HepG2 (cell line): Measurements from ENCODE around the gene RNPEPL1. TPM values are rescaled to one million over a fixed set of nuclear protein-coding genes. Genes with fewer than 3 reads are reported as not detected.

Source experiments
- AGO1 ChIP-seq: fragments of 200-400 bp; formaldehyde crosslinking; IDR thresholded peaks from 2 replicates; pipeline ENCODE4 v1.6.1; 2017; ENCODE audit warnings: mild to moderate bottlenecking, low read depth, low read length, moderate library complexity; ENCODE audit not compliant: poor library complexity, severe bottlenecking
- ARNT ChIP-seq: fragments of 450-650 bp; IDR thresholded peaks from 2 replicates; pipeline ENCODE4 v1.6.1; 2017
- CCAR2 ChIP-seq: fragments of 200-400 bp; formaldehyde crosslinking; optimal IDR thresholded peaks from 2 replicates; pipeline ENCODE3; 2018; ENCODE audit warnings: low read depth, mild to moderate bottlenecking, low read length, moderate library complexity
- MTF2 ChIP-seq: sonication (generic); formaldehyde crosslinking; IDR thresholded peaks from 2 replicates; pipeline ENCODE4 v1.5.0; 2020; ENCODE audit warnings: missing genetic modification reagents, borderline replicate concordance
- PAWR ChIP-seq: sonication (generic); formaldehyde crosslinking; IDR thresholded peaks from 2 replicates; pipeline ENCODE4 v1.4.0; 2020; ENCODE audit warnings: missing genetic modification reagents, mild to moderate bottlenecking, borderline replicate concordance
- POGZ ChIP-seq: sonication (generic); formaldehyde crosslinking; IDR thresholded peaks from 2 replicates; pipeline ENCODE4 v1.4.0; 2020; ENCODE audit warnings: mild to moderate bottlenecking, missing genetic modification reagents
- RAD51 ChIP-seq: fragments of 450-650 bp; IDR thresholded peaks from 2 replicates; pipeline ENCODE4 v1.6.1; 2016; ENCODE audit warnings: borderline replicate concordance
- REXO4 ChIP-seq: sonication (generic); formaldehyde crosslinking; IDR thresholded peaks from 2 replicates; pipeline ENCODE4 v1.8.0; 2022; ENCODE audit warnings: missing genetic modification reagents, mild to moderate bottlenecking, borderline replicate concordance
- RFXANK ChIP-seq: IDR thresholded peaks from 2 replicates; pipeline ENCODE4 v1.6.1; 2016
- SP1 ChIP-seq, 2 experiments: fragments of 450-650 bp in 1 of 2; sonication (generic) in 1 of 2; formaldehyde crosslinking in 1 of 2; IDR thresholded peaks; 2 replicates each; pipeline versions ENCODE4 v1.4.0 to v1.6.1; 2016 to 2020; ENCODE audit warnings: missing genetic modification reagents in 1 of 2
- YY1 ChIP-seq: IDR thresholded peaks from 2 replicates; pipeline ENCODE4 v1.6.1; 2011; ENCODE audit warnings: low read length, low read depth, moderate library complexity, mild to moderate bottlenecking; ENCODE audit not compliant: insufficient read depth, insufficient replicate concordance
- ZBTB21 ChIP-seq: sonication (generic); formaldehyde crosslinking; IDR thresholded peaks from 2 replicates; pipeline ENCODE4 v1.4.0; 2020; ENCODE audit warnings: missing genetic modification reagents
- ZFP90 ChIP-seq: sonication (generic); formaldehyde crosslinking; IDR thresholded peaks from 2 replicates; pipeline ENCODE4 v1.8.0; 2022; ENCODE audit warnings: missing genetic modification reagents, mild to moderate bottlenecking, inconsistent platforms, borderline replicate concordance
- polyA plus RNA-seq, 8 experiments: library from polyadenylated mRNA; depleted of rRNA in 3 of 8; stranded (reverse) in 7 of 8; unstranded in 1 of 8; fragments of >200 nt; fragmentation: Illumina TruSeq in 4 of 8; extraction: Trizol in 4 of 8; gene quantifications; 2 replicates each; pipeline versions ENCODE4 v1.2.1 to v1.2.3, GENCODE V29; 2011 to 2016; ENCODE audit warnings: low read depth in 4 of 8, missing spikeins in 1 of 8, mixed read lengths in 1 of 8; ENCODE audit not compliant: insufficient read depth in 1 of 8
- total RNA-seq, 5 experiments: library from RNA; depleted of rRNA; stranded (reverse); fragments of >200 nt; fragmentation: Illumina TruSeq; extraction: Trizol; gene quantifications; 2 replicates each; pipeline ENCODE4 v1.2.3, GENCODE V29; 2016; ENCODE audit warnings: low read depth in 1 of 5
- TF ChIP-seq, protein P1 (sequence below): sonication (generic); formaldehyde crosslinking; IDR thresholded peaks from 2 replicates; pipeline ENCODE4 v1.5.1; 2020; ENCODE audit warnings: missing genetic modification reagents, mild to moderate bottlenecking, borderline replicate concordance
- TF ChIP-seq, protein P2 (sequence below): sonication (generic); formaldehyde crosslinking; IDR thresholded peaks from 2 replicates; pipeline ENCODE4 v1.4.0; 2020; ENCODE audit warnings: missing genetic modification reagents
- TF ChIP-seq, protein P3 (sequence below): sonication (generic); formaldehyde crosslinking; IDR thresholded peaks from 2 replicates; pipeline ENCODE4 v1.4.0; 2020; ENCODE audit warnings: missing genetic modification reagents, borderline replicate concordance
- TF ChIP-seq, protein P4 (sequence below): sonication (generic); formaldehyde crosslinking; IDR thresholded peaks from 2 replicates; pipeline ENCODE4 v1.9.0; 2021; ENCODE audit warnings: missing genetic modification reagents, borderline replicate concordance

The RNPEPL1 gene
- total and polyA plus RNA-seq, 2 of the 13 experiments (the other 11 are each of a cell fraction or from before 2014, with no cell fraction given): 13.0 to 18.0 TPM

DNA sequence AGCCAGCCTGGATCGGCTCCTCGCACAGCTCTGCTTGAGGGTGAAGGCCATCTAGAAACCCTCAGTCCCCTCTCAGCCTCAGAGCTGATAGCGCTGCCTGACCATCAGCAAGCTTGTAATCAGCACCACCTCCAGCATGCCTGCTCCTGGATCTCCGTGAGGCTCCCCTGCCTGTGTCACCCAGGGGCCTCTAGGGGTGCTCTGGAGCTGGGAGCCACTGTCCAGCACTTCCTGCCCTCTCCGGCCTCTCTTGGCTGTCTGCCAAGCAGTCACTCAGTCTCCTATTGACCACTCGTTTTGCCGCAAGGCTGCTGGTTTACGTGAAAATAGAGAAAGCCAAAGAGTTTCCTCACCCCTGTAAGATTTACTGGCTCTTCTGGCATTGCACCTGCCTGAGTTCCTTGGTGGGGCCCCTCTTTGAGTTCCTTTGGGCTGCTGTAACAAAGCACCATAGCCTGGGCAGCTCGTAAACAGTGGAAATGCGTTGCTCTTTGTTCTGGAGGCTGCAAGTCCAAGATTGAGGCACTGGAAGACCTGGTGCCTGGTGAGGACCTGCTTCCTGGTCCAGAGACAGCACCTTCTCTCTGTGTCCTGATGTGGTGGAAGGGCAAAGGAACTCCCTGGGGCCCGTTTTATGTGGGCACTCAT lies 36.1 kb downstream of the RNPEPL1 start (continued):
- TF ChIP-seq, protein P1, sequence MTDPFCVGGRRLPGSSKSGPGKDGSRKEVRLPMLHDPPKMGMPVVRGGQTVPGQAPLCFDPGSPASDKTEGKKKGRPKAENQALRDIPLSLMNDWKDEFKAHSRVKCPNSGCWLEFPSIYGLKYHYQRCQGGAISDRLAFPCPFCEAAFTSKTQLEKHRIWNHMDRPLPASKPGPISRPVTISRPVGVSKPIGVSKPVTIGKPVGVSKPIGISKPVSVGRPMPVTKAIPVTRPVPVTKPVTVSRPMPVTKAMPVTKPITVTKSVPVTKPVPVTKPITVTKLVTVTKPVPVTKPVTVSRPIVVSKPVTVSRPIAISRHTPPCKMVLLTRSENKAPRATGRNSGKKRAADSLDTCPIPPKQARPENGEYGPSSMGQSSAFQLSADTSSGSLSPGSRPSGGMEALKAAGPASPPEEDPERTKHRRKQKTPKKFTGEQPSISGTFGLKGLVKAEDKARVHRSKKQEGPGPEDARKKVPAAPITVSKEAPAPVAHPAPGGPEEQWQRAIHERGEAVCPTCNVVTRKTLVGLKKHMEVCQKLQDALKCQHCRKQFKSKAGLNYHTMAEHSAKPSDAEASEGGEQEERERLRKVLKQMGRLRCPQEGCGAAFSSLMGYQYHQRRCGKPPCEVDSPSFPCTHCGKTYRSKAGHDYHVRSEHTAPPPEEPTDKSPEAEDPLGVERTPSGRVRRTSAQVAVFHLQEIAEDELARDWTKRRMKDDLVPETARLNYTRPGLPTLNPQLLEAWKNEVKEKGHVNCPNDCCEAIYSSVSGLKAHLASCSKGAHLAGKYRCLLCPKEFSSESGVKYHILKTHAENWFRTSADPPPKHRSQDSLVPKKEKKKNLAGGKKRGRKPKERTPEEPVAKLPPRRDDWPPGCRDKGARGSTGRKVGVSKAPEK: no peak
- TF ChIP-seq ZBTB21: no peak
- TF ChIP-seq RAD51: no peak
- TF ChIP-seq REXO4: no peak
- TF ChIP-seq, protein P2, sequence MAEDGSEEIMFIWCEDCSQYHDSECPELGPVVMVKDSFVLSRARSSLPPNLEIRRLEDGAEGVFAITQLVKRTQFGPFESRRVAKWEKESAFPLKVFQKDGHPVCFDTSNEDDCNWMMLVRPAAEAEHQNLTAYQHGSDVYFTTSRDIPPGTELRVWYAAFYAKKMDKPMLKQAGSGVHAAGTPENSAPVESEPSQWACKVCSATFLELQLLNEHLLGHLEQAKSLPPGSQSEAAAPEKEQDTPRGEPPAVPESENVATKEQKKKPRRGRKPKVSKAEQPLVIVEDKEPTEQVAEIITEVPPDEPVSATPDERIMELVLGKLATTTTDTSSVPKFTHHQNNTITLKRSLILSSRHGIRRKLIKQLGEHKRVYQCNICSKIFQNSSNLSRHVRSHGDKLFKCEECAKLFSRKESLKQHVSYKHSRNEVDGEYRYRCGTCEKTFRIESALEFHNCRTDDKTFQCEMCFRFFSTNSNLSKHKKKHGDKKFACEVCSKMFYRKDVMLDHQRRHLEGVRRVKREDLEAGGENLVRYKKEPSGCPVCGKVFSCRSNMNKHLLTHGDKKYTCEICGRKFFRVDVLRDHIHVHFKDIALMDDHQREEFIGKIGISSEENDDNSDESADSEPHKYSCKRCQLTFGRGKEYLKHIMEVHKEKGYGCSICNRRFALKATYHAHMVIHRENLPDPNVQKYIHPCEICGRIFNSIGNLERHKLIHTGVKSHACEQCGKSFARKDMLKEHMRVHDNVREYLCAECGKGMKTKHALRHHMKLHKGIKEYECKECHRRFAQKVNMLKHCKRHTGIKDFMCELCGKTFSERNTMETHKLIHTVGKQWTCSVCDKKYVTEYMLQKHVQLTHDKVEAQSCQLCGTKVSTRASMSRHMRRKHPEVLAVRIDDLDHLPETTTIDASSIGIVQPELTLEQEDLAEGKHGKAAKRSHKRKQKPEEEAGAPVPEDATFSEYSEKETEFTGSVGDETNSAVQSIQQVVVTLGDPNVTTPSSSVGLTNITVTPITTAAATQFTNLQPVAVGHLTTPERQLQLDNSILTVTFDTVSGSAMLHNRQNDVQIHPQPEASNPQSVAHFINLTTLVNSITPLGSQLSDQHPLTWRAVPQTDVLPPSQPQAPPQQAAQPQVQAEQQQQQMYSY: 0 out of 2 replicates have a peak, but pooled peaks have one; percentile 29
- no peak for TF ChIP-seq SP1 (IDR thresholded peaks at IDR 0.05)
- TF ChIP-seq SP1 (CRISPR knock-in tag; IDR thresholded peaks at IDR 0.05): peak; percentile 59; the same call in 1 of the 2 replicates
- TF ChIP-seq, protein P3, sequence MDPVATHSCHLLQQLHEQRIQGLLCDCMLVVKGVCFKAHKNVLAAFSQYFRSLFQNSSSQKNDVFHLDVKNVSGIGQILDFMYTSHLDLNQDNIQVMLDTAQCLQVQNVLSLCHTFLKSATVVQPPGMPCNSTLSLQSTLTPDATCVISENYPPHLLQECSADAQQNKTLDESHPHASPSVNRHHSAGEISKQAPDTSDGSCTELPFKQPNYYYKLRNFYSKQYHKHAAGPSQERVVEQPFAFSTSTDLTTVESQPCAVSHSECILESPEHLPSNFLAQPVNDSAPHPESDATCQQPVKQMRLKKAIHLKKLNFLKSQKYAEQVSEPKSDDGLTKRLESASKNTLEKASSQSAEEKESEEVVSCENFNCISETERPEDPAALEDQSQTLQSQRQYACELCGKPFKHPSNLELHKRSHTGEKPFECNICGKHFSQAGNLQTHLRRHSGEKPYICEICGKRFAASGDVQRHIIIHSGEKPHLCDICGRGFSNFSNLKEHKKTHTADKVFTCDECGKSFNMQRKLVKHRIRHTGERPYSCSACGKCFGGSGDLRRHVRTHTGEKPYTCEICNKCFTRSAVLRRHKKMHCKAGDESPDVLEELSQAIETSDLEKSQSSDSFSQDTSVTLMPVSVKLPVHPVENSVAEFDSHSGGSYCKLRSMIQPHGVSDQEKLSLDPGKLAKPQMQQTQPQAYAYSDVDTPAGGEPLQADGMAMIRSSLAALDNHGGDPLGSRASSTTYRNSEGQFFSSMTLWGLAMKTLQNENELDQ (CRISPR knock-in tag): 0 out of 2 replicates have a peak, but pooled peaks have one; percentile 28
- TF ChIP-seq RFXANK (CRISPR knock-in tag): 0 out of 2 replicates have a peak, but pooled peaks have one; percentile 68
- TF ChIP-seq ARNT: no peak
- TF ChIP-seq MTF2 (CRISPR knock-in tag): no peak
- TF ChIP-seq POGZ: peak; percentile 82
- 0 out of 2 replicates have a peak, but pooled peaks have one; percentile 2 for TF ChIP-seq PAWR (CRISPR knock-in tag)
- TF ChIP-seq, protein P4, sequence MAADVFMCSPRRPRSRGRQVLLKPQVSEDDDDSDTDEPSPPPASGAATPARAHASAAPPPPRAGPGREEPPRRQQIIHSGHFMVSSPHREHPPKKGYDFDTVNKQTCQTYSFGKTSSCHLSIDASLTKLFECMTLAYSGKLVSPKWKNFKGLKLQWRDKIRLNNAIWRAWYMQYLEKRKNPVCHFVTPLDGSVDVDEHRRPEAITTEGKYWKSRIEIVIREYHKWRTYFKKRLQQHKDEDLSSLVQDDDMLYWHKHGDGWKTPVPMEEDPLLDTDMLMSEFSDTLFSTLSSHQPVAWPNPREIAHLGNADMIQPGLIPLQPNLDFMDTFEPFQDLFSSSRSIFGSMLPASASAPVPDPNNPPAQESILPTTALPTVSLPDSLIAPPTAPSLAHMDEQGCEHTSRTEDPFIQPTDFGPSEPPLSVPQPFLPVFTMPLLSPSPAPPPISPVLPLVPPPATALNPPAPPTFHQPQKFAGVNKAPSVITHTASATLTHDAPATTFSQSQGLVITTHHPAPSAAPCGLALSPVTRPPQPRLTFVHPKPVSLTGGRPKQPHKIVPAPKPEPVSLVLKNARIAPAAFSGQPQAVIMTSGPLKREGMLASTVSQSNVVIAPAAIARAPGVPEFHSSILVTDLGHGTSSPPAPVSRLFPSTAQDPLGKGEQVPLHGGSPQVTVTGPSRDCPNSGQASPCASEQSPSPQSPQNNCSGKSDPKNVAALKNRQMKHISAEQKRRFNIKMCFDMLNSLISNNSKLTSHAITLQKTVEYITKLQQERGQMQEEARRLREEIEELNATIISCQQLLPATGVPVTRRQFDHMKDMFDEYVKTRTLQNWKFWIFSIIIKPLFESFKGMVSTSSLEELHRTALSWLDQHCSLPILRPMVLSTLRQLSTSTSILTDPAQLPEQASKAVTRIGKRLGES: no peak
- no peak for TF ChIP-seq AGO1
- peak; percentile 57 for TF ChIP-seq YY1
- TF ChIP-seq ZFP90 (CRISPR knock-in tag): peak; percentile 28; the same call in 1 of the 2 replicates
- peak; percentile 83 for TF ChIP-seq CCAR2
